ENCODE measurements around the gene KHDC1.

DNA sequence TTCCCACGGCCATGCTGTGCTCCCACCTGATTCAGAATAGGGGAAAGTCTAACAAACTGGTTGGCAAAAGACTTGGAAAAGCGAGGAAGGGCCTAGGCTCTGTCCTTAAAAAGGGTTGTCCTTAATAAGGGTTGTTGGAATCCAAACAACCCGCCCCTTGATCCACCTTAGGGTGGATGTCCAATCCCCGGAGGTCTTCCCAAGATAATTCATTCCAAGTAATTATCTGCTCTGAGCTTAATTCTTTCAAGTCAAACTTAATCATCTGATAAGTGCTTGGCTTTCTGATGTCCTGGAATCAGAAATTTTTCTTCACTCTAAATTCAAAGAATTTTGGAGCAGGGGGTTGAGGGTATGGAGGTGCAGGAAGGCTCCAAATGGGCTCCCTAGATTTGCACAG lies 37.6 kb downstream of the KHDC1 start, which contains the start of gene KHDC1L:
- TF ChIP-seq POLR2A (IDR thresholded peaks at IDR 0.05) = no peak
- TF ChIP-seq, protein P1, sequence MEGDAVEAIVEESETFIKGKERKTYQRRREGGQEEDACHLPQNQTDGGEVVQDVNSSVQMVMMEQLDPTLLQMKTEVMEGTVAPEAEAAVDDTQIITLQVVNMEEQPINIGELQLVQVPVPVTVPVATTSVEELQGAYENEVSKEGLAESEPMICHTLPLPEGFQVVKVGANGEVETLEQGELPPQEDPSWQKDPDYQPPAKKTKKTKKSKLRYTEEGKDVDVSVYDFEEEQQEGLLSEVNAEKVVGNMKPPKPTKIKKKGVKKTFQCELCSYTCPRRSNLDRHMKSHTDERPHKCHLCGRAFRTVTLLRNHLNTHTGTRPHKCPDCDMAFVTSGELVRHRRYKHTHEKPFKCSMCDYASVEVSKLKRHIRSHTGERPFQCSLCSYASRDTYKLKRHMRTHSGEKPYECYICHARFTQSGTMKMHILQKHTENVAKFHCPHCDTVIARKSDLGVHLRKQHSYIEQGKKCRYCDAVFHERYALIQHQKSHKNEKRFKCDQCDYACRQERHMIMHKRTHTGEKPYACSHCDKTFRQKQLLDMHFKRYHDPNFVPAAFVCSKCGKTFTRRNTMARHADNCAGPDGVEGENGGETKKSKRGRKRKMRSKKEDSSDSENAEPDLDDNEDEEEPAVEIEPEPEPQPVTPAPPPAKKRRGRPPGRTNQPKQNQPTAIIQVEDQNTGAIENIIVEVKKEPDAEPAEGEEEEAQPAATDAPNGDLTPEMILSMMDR (IDR thresholded peaks at IDR 0.05) = no peak

All from Peyer's patch (tissue), 4 donors.